ENCODE data around the gene PRRG3. TPM values are rescaled to one million over a fixed set of nuclear protein-coding genes. Genes with fewer than 3 reads are reported as not detected.

Gene PRRG3
- total RNA-seq, 4 donors from 2014 or later, result 0.19 to 0.40 TPM; not detected in 2

DNA sequence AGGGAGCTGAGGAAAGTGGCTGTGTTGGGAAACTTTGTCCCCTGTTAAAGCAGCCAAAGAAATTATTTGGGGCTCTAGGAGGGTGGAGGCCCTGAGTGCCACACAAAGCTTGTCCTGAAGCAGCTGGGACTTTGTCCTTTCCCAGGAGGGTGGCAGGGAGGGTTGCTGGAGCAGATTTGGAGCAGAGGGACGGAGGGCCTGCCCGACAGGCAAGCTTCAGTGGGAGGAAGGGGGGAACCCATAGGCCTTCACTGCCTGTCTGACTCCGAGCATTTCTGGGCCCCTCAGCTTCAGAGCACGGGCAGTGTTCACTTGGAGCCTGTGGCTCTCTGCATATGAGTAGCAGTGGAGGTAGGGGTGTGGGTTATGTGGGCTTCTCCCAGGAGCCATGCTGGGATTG lies 32.1 kb downstream of the PRRG3 start:
- Histone ChIP-seq H3K4me1 (no peaks in the 10 kb centered on the region), H3K4me3 (no peak overlapping the region), H3K36me3 (no peaks in the 10 kb centered on the region), H3K27ac (no peak overlapping the region), H3K27me3 (no peaks in the 10 kb centered on the region), H3K9me3 (no peaks in the 10 kb centered on the region)
- DNase-seq, result peak in 1 of 3 donors; percentile 21
- TF ChIP-seq, protein P1, sequence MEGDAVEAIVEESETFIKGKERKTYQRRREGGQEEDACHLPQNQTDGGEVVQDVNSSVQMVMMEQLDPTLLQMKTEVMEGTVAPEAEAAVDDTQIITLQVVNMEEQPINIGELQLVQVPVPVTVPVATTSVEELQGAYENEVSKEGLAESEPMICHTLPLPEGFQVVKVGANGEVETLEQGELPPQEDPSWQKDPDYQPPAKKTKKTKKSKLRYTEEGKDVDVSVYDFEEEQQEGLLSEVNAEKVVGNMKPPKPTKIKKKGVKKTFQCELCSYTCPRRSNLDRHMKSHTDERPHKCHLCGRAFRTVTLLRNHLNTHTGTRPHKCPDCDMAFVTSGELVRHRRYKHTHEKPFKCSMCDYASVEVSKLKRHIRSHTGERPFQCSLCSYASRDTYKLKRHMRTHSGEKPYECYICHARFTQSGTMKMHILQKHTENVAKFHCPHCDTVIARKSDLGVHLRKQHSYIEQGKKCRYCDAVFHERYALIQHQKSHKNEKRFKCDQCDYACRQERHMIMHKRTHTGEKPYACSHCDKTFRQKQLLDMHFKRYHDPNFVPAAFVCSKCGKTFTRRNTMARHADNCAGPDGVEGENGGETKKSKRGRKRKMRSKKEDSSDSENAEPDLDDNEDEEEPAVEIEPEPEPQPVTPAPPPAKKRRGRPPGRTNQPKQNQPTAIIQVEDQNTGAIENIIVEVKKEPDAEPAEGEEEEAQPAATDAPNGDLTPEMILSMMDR (IDR thresholded peaks at IDR 0.05), result no peak
- TF ChIP-seq POLR2A (IDR thresholded peaks at IDR 0.05), result no peak

DNA sequence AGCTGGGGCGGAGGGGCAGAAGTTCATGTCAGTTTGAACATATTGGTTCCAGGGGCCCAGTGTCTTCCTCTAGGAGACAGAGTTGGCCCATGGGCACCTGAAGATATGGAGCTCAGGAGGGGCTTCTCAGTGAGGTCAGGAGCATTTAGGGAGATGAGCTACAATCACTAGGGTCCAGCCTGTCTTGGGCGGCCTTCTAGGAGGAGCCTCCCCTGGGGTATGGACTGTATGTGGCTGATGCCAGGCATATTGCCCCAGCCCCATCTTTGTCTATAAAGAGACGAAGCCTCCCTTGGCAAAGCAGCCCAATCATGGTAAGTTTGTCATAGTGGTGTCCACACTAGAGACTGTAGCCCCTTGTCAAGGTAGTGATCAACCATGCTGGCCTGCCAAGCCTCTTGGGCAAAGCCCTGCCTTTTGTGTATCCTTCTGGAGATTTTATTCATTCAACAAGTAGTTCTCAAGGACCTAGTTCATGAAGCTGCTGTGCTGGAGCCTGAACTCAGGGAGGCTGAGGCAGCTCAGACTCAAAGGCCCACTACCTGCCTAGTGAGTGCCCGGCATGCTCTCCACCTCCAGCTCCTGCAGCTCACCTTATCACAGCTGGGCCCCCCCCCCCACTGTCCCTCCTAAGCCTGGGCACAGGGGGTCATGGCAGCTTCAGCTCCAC lies 33.9 kb downstream of the PRRG3 start:
- no peak for TF ChIP-seq POLR2A (IDR thresholded peaks at IDR 0.05)
- TF ChIP-seq, protein P1 (IDR thresholded peaks at IDR 0.05), result no peak
- no peaks in the 10 kb centered on the region for H3K27me3 ChIP-seq
- no peaks in the 10 kb centered on the region for H3K9me3 ChIP-seq
- no peaks in the 10 kb centered on the region for H3K4me1 ChIP-seq
- no peak overlapping the region for H3K4me3 ChIP-seq
- no peak overlapping the region for H3K27ac ChIP-seq
- no peaks in the 10 kb centered on the region for H3K36me3 ChIP-seq
- DNase-seq, result peak in 1 of 3 donors; percentile 21

DNA sequence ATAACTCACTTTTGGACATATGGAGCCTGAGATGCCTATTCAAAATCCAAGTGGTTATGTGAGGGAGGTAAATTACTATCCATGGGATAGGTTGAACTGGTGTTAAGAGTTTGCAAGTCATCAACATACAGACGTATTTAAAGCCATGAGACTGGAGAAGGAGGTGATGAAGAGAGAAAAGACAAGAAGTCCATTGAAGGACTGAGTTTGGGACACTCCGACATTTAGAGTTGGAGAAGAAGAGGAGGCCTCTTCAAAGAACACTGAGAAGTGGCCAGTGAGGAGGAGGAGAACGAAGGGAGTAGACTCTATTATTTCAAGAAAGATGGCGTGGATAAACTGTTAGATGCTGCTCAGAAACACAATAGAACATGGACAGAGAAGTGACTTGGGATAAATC lies 39.2 kb downstream of the PRRG3 start, which contains the start of gene CNGA2:
TSS of gene CNGA2 (plus strand) at position 301 of the 400 bp plus-strand sequence. CDS start 3,738 bp downstream, outside the sequence.
- Histone ChIP-seq H3K9me3 (no peaks in the 10 kb centered on the region), H3K4me1 (no peaks in the 10 kb centered on the region), H3K27me3 (no peaks in the 10 kb centered on the region), H3K4me3 (no peak within 1 kb of the TSS), H3K36me3 (no peaks in the 10 kb centered on the region), H3K27ac (no peak within 1 kb of the TSS)
- TF ChIP-seq, protein P1 (IDR thresholded peaks at IDR 0.05), result no peak
- no peak for TF ChIP-seq POLR2A (IDR thresholded peaks at IDR 0.05)
- DNase-seq, result no peak

DNA sequence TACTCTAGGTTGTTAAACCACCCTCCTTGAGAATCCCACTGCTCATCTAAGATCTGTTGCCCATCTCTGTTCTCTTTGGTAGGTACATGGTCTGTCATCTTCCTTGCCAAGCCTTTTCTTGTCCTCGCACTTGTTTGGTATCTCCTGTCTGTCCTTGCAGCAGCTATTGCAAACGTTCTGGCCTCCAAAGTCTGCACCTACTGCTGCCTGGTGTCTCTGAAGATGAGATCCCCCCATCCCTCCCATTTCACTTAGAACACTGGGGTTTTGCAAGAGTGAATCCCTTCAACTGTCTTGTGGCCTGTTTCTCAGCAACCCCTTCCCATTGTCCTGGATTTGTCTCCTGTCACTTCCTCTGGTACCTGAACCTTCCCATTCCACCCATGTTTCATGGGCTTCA lies 40.0 kb downstream of the PRRG3 start:
- no peaks in the 10 kb centered on the region for H3K4me1 ChIP-seq
- TF ChIP-seq POLR2A (IDR thresholded peaks at IDR 0.05), result no peak
- TF ChIP-seq, protein P1 (IDR thresholded peaks at IDR 0.05), result no peak
- H3K36me3 ChIP-seq, result no peaks in the 10 kb centered on the region
- H3K4me3 ChIP-seq, result no peak overlapping the region
- no peak overlapping the region for H3K27ac ChIP-seq
- DNase-seq, result peak in 1 of 3 donors; percentile 2
- no peaks in the 10 kb centered on the region for H3K27me3 ChIP-seq
- H3K9me3 ChIP-seq, result no peaks in the 10 kb centered on the region

DNA sequence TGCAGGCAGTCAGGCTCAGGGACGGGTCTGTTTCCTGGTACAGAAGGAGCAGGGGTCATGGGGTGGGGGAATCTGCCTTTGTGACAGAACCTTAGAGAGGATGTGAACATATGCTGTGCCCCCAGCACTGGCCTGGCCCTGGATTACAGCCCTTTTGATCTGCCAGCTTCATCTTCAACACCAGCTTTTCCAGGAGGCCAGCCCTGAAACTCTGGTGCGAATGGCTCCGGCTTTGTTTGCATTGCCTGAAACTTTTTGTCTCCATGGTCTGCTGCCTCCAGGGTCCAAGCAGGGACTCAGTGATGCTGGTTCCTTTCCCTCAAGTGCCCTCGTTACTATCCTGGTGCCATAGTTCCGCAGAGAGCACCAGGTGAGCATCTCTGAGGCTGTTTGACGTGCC lies 41.4 kb downstream of the PRRG3 start:
- no peak overlapping the region for H3K27ac ChIP-seq
- TF ChIP-seq POLR2A (IDR thresholded peaks at IDR 0.05), result no peak
- TF ChIP-seq, protein P1 (IDR thresholded peaks at IDR 0.05), result no peak
- H3K9me3 ChIP-seq, result no peaks in the 10 kb centered on the region
- no peak overlapping the region for H3K4me3 ChIP-seq
- no peaks in the 10 kb centered on the region for H3K36me3 ChIP-seq
- no peaks in the 10 kb centered on the region for H3K27me3 ChIP-seq
- DNase-seq, result no peak
- no peaks in the 10 kb centered on the region for H3K4me1 ChIP-seq

Data from Peyer's patch (tissue), 4 donors.